CD14-positive monocyte (primary cell): ENCODE data around the gene CCL19. TPM values are rescaled to one million over a fixed set of nuclear protein-coding genes. Genes with fewer than 3 reads are reported as not detected.

Experiments
- DNase-seq, 3 donors: peaks; one replicate each; pipeline ENCODE4 v3.0.0-alpha.2; 2011 to 2022
- H2AFZ ChIP-seq: 2 replicates; pipeline ENCODE4 v1.6.0; 2012; ENCODE audit warnings: mild to moderate bottlenecking, low read depth, low read length, inconsistent platforms; ENCODE audit not compliant: insufficient read depth, poor library complexity, severe bottlenecking
- H3K27ac ChIP-seq, 2 donors: 1 replicate in 1 of 2; 2 replicates in 1 of 2; pipeline ENCODE4 v1.5.1; 2012 to 2013; ENCODE audit warnings: low read length in 2 of 2, control low read depth in 1 of 2, inconsistent platforms in 1 of 2, low read depth in 1 of 2, mild to moderate bottlenecking in 1 of 2
- H3K27me3 ChIP-seq, 2 donors: one replicate each; pipeline versions ENCODE4 v1.6.0 to v1.6.1; 2011 to 2013; ENCODE audit warnings: low read length in 2 of 2; ENCODE audit not compliant: control insufficient read depth in 2 of 2, insufficient read depth in 2 of 2
- H3K36me3 ChIP-seq, 2 donors: replicated peaks in 1 of 2; 1 replicate in 1 of 2; 2 replicates in 1 of 2; pipeline versions ENCODE4 v1.5.1 to v1.6.1; 2012 to 2013; ENCODE audit warnings: low read length in 2 of 2, control low read depth in 1 of 2, inconsistent platforms in 1 of 2, mild to moderate bottlenecking in 1 of 2; ENCODE audit not compliant: insufficient read depth in 2 of 2, control insufficient read depth in 1 of 2
- H3K4me1 ChIP-seq, 2 donors: 1 replicate in 1 of 2; 2 replicates in 1 of 2; pipeline versions ENCODE4 v1.5.1 to v1.6.1; 2012 to 2013; ENCODE audit warnings: low read length in 2 of 2, control low read depth in 1 of 2, inconsistent platforms in 1 of 2, mild to moderate bottlenecking in 1 of 2, moderate library complexity in 1 of 2; ENCODE audit not compliant: insufficient read depth in 2 of 2, control insufficient read depth in 1 of 2
- H3K4me2 ChIP-seq: replicated peaks from 2 replicates; pipeline ENCODE3; 2012; ENCODE audit warnings: low read length, moderate library complexity, mild to moderate bottlenecking; ENCODE audit not compliant: poor library complexity, severe bottlenecking; ENCODE audit errors: extremely low read depth
- H3K4me3 ChIP-seq, 3 experiments: fragments of 200-600 bp in 1 of 3; sonication (generic) in 1 of 3; replicated peaks in 1 of 3; 1 replicate in 2 of 3; 2 replicates in 1 of 3; pipeline ENCODE4 v1.5.1; 2011 to 2013; ENCODE audit warnings: low read length in 3 of 3, mild to moderate bottlenecking in 3 of 3, control low read depth in 2 of 3, low read depth in 2 of 3, inconsistent platforms in 1 of 3, moderate library complexity in 1 of 3
- H3K79me2 ChIP-seq: 2 replicates; pipeline ENCODE4 v1.6.0; 2012; ENCODE audit warnings: mild to moderate bottlenecking, control low read depth, inconsistent platforms, low read length, moderate library complexity; ENCODE audit not compliant: insufficient read depth
- H3K9ac ChIP-seq: 2 replicates; pipeline ENCODE4 v1.6.0; 2017; ENCODE audit warnings: low read length, mild to moderate bottlenecking; ENCODE audit not compliant: insufficient read depth, poor library complexity, severe bottlenecking
- H3K9me3 ChIP-seq, 2 donors: replicated peaks in 1 of 2; 1 replicate in 1 of 2; 2 replicates in 1 of 2; pipeline versions ENCODE4 v1.5.1 to v1.6.1; 2012 to 2013; ENCODE audit warnings: low read length in 2 of 2, control low read depth in 1 of 2; ENCODE audit not compliant: control insufficient read depth in 1 of 2, insufficient read depth in 1 of 2
- H4K20me1 ChIP-seq: 2 replicates; pipeline ENCODE4 v1.6.0; 2012; ENCODE audit warnings: mild to moderate bottlenecking, low read length, control low read depth, moderate library complexity; ENCODE audit not compliant: insufficient read depth
- H3K27ac Mint-ChIP-seq, 7 donors: one replicate each; pipeline ENCODE4 v1.8.0; 2020; ENCODE audit warnings: mild to moderate bottlenecking in 7 of 7, mixed read lengths in 7 of 7, moderate library complexity in 6 of 7, inconsistent platforms in 2 of 7
- H3K27me3 Mint-ChIP-seq, 3 donors: one replicate each; pipeline ENCODE4 v1.8.0; 2021 to 2022; ENCODE audit warnings: low read depth in 3 of 3, mild to moderate bottlenecking in 3 of 3, mixed read lengths in 3 of 3, moderate library complexity in 3 of 3, inconsistent platforms in 1 of 3
- H3K36me3 Mint-ChIP-seq, 2 donors: one replicate each; pipeline ENCODE4 v1.8.0; 2020; ENCODE audit warnings: mixed read lengths in 2 of 2, inconsistent platforms in 1 of 2, mild to moderate bottlenecking in 1 of 2
- H3K4me1 Mint-ChIP-seq: one replicate; pipeline ENCODE4 v1.8.0; 2020; ENCODE audit warnings: mild to moderate bottlenecking, mixed read lengths
- H3K4me3 Mint-ChIP-seq, 2 donors: one replicate each; pipeline ENCODE4 v1.8.0; 2020; ENCODE audit warnings: mild to moderate bottlenecking in 2 of 2, mixed read lengths in 2 of 2, moderate library complexity in 1 of 2
- H3K9me3 Mint-ChIP-seq, 7 donors: one replicate each; pipeline ENCODE4 v1.8.0; 2020 to 2022; ENCODE audit warnings: mixed read lengths in 7 of 7, mild to moderate bottlenecking in 6 of 7, moderate library complexity in 6 of 7, inconsistent platforms in 2 of 7
- CTCF ChIP-seq: fragments of 200-600 bp; IDR thresholded peaks from one replicate; pipeline ENCODE4 v1.8.0; 2022; ENCODE audit warnings: antibody characterized with exemption, mild to moderate bottlenecking
- WGBS: methylation state at CpG from one replicate; pipeline ENCODE4 v1.1.5; 2013; ENCODE audit warnings: missing lambda C conversion rate; ENCODE audit not compliant: insufficient coverage; 5-methylcytosine and 5-hydroxymethylcytosine counted together
- intact Hi-C, 2 donors: fragments of 100-400 bp; cut with micrococcal nuclease; formaldehyde crosslinking; loops; one replicate each; pipeline versions ENCODE4 v1.15.0 to v1.15.1; 2023
- polyA plus RNA-seq, 3 donors: library from polyadenylated mRNA; depleted of rRNA in 1 of 3; unstranded in 2 of 3; stranded (reverse) in 1 of 3; fragments of 300-500 nt in 2 of 3; fragments of >200 nt in 1 of 3; fragmentation: Illumina TruSeq in 2 of 3; gene quantifications; 1 replicate in 2 of 3; 2 replicates in 1 of 3; pipeline ENCODE4 v1.2.3, GENCODE V29; 2012 to 2021

CCL19 gene
- polyA plus RNA-seq, 3 donors = 0.21 TPM; not detected in 2

GRCh38 chr9:34647651-34648050 is 43.4 kb downstream of the CCL19 start:
- H3K9ac ChIP-seq = peak overlapping the region; percentile 77
- H3K36me3 Mint-ChIP-seq = peaks cover 34 to 44% of the 10 kb centered on the region in 2 donors
- H3K9me3 ChIP-seq = no peaks in the 10 kb centered on the region
- peak overlapping the region in 5 of 7 donors; percentile 78 to 89 (median 86) for H3K27ac Mint-ChIP-seq
- intact Hi-C loops = no loop called here
- H4K20me1 ChIP-seq = peaks cover 14% of the 10 kb centered on the region
- H3K27me3 ChIP-seq = no peaks in the 10 kb centered on the region
- peak overlapping the region; percentile 95 for H3K4me2 ChIP-seq
- H3K79me2 ChIP-seq = peaks cover 4% of the 10 kb centered on the region
- H3K4me1 ChIP-seq = peaks cover 24 to 34% of the 10 kb centered on the region in 2 donors
- H3K36me3 ChIP-seq = peaks cover 18 to 30% of the 10 kb centered on the region in 2 donors
- no peak for TF ChIP-seq CTCF
- peaks cover 3% of the 10 kb centered on the region in 3 donors for H3K27me3 Mint-ChIP-seq
- DNase-seq = no peak
- H3K4me3 Mint-ChIP-seq = peak overlapping the region; percentile 90 to 92
- peak overlapping the region in 1 of 2 donors; percentile 83 for H3K27ac ChIP-seq
- H3K9me3 Mint-ChIP-seq = peaks cover 0 to 2% (median 0%) of the 10 kb centered on the region in 7 donors
- peak overlapping the region in 2 of 3 experiments; percentile 85 to 90 for H3K4me3 ChIP-seq
- H2AFZ ChIP-seq = no peak overlapping the region
- peaks cover 39% of the 10 kb centered on the region for H3K4me1 Mint-ChIP-seq
- WGBS = 71% methylated on average over 3 of the region's 10 CpGs

GRCh38 chr9:34647084-34647403 is 44.0 kb downstream of the CCL19 start:
- DNase-seq = peak in 1 of 3 donors; percentile 11

More at GRCh38 chr9:34647084-34647403, 44.0 kb downstream of the CCL19 start:
- Mint-ChIP-seq H3K27me3 (no peaks in the 10 kb centered on the region), H3K27ac (peak overlapping the region; percentile 78 to 93 (median 87)), H3K9me3 (peaks cover 0 to 2% (median 0%) of the 10 kb centered on the region in 7 donors), H3K4me3 (peak overlapping the region; percentile 90 to 92), H3K4me1 (peaks cover 33% of the 10 kb centered on the region), H3K36me3 (peaks cover 34 to 40% of the 10 kb centered on the region in 2 donors)
- peaks cover 21 to 30% of the 10 kb centered on the region in 2 donors for H3K4me1 ChIP-seq
- intact Hi-C loops = no loop called here
- TF ChIP-seq CTCF = no peak
- H3K4me3 ChIP-seq = peak overlapping the region; percentile 83 to 90 (median 85)
- 0% methylated on average over 8 of the region's 8 CpGs for WGBS
- peaks cover 14% of the 10 kb centered on the region for H4K20me1 ChIP-seq
- H3K27me3 ChIP-seq = no peaks in the 10 kb centered on the region
- H3K79me2 ChIP-seq = peaks cover 4% of the 10 kb centered on the region
- H3K9ac ChIP-seq = peak overlapping the region; percentile 77
- peak overlapping the region; percentile 95 for H3K4me2 ChIP-seq
- H2AFZ ChIP-seq = peak overlapping the region; percentile 91
- H3K27ac ChIP-seq = peak overlapping the region; percentile 75 to 83
- peaks cover 18 to 30% of the 10 kb centered on the region in 2 donors for H3K36me3 ChIP-seq
- no peaks in the 10 kb centered on the region for H3K9me3 ChIP-seq
